Measurements from ENCODE around the gene SLC34A1. TPM values are rescaled to one million over a fixed set of nuclear protein-coding genes. Genes with fewer than 3 reads are reported as not detected.

The SLC34A1 gene
- total RNA-seq, 4 donors from 2014 or later = not detected

GRCh38 chr5:177380805-177381126, 3.5 kb upstream of the SLC34A1 start:
- TF ChIP-seq POLR2A (IDR thresholded peaks at IDR 0.05) (no peak), CTCF (IDR thresholded peaks at IDR 0.05) (no peak)
- no peak overlapping the region for H3K4me3 ChIP-seq (replicated peaks in 1 of 3)
- no peak for DNase-seq
- no peaks in the 10 kb centered on the region for H3K36me3 ChIP-seq
- no peaks in the 10 kb centered on the region for H3K4me1 ChIP-seq
- 83 to 85% methylated on average over 6 of the region's 6 CpGs for WGBS, 2 donors
- no peaks in the 10 kb centered on the region for H3K27me3 ChIP-seq
- intact Hi-C loops (cut with DNase I) = no loop called here
- H3K27ac ChIP-seq = no peak overlapping the region
- H3K9me3 ChIP-seq = no peaks in the 10 kb centered on the region

GRCh38 chr5:177382423-177383029, 1.7 kb upstream of the SLC34A1 start:
- Histone ChIP-seq H3K27me3 (no peaks in the 10 kb centered on the region), H3K9me3 (no peaks in the 10 kb centered on the region), H3K4me1 (no peaks in the 10 kb centered on the region), H3K27ac (no peak overlapping the region), H3K4me3 (replicated peaks in 1 of 3) (no peak overlapping the region), H3K36me3 (no peaks in the 10 kb centered on the region)
- 38 to 55% methylated on average over 11 of the region's 11 CpGs for WGBS, 2 donors
- intact Hi-C loops (cut with DNase I) = no loop called here
- peak in 1 of 2 donors; percentile 14 for DNase-seq
- TF ChIP-seq POLR2A (IDR thresholded peaks at IDR 0.05) (no peak), CTCF (IDR thresholded peaks at IDR 0.05) (peak in 1 of 6 experiments; percentile 11)

- H3K27ac ChIP-seq = no peak overlapping the region
- H3K9me3 ChIP-seq = no peaks in the 10 kb centered on the region
- no peak overlapping the region for H3K4me3 ChIP-seq (replicated peaks in 1 of 3)
- TF ChIP-seq CTCF (IDR thresholded peaks at IDR 0.05) (no peak), POLR2A (IDR thresholded peaks at IDR 0.05) (no peak)
- no peak for DNase-seq
- 89 to 91% methylated on average over 9 of the region's 9 CpGs for WGBS, 2 donors
- intact Hi-C loops (cut with DNase I) = no loop called here
- H3K36me3 ChIP-seq = no peaks in the 10 kb centered on the region
- H3K27me3 ChIP-seq = no peaks in the 10 kb centered on the region
- peaks cover 0 to under 1% of the 10 kb centered on the region in 2 donors for H3K4me1 ChIP-seq
Observed at GRCh38 chr5:177383181-177383580, 1.1 kb upstream of the SLC34A1 start.

GRCh38 chr5:177385720-177386119, 1.5 kb downstream of the SLC34A1 start:
- no peaks in the 10 kb centered on the region for H3K9me3 ChIP-seq
- H3K27ac ChIP-seq = no peak overlapping the region
- no peak overlapping the region for H3K4me3 ChIP-seq (replicated peaks in 1 of 3)
- DNase-seq = no peak
- TF ChIP-seq CTCF (IDR thresholded peaks at IDR 0.05) (no peak), POLR2A (IDR thresholded peaks at IDR 0.05) (no peak)
- intact Hi-C loops (cut with DNase I) = no loop called here
- 76 to 85% methylated on average over 5 to 11 of the region's 11 CpGs for WGBS, 2 donors
- H3K36me3 ChIP-seq = no peaks in the 10 kb centered on the region
- no peaks in the 10 kb centered on the region for H3K27me3 ChIP-seq
- H3K4me1 ChIP-seq = peaks cover 3 to 20% of the 10 kb centered on the region in 2 donors

DNA sequence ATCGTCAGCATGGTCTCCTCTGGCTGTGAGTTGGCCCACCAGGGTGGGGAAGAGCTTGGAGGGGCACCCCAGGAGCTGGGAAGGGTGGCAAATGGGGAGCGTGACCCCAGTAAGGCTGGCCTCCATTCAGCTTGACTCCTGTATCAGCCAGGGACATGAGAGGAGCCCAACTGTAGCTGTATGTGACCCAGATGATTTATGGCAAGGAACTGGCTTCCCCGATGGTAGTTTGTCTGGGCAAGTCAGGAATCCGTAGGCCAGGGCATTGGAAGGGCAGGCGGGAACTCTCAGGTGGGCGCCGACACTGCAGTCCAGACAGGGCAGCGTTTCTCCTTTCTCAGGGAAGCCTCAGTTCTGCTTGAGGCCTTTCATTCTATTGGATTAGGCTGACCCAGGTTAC, 2.3 kb downstream of the SLC34A1 start:
- H3K4me3 ChIP-seq (replicated peaks in 1 of 3) = no peak overlapping the region
- H3K27ac ChIP-seq = no peak overlapping the region
- DNase-seq = no peak
- no peaks in the 10 kb centered on the region for H3K36me3 ChIP-seq
- intact Hi-C loops (cut with DNase I) = no loop called here
- no peaks in the 10 kb centered on the region for H3K27me3 ChIP-seq
- H3K9me3 ChIP-seq = no peaks in the 10 kb centered on the region
- TF ChIP-seq CTCF (IDR thresholded peaks at IDR 0.05) (no peak), POLR2A (IDR thresholded peaks at IDR 0.05) (no peak)
- H3K4me1 ChIP-seq = peaks cover 3 to 20% of the 10 kb centered on the region in 2 donors
- WGBS, 2 donors = 90 to 91% methylated on average over 6 to 8 of the region's 8 CpGs

Data from thyroid gland (tissue), 4 donors.